HepG2 (cell line): Measurements from ENCODE around the gene DUSP12. TPM values are rescaled to one million over a fixed set of nuclear protein-coding genes. Genes with fewer than 3 reads are reported as not detected.
A peak's percentile ranks its signal among the peaks of the same experiment; 100 is the strongest.

ENCODE experiments used
- AFF4 ChIP-seq: sonication (generic); formaldehyde crosslinking; IDR thresholded peaks from 2 replicates; pipeline ENCODE4 v1.4.0; 2020; ENCODE audit warnings: missing genetic modification reagents
- MNT ChIP-seq: fragments of 450-650 bp; IDR thresholded peaks from 2 replicates; pipeline ENCODE4 v1.6.1; 2016
- SIN3A ChIP-seq: IDR thresholded peaks from 2 replicates; pipeline ENCODE4 v1.6.1; 2011; ENCODE audit warnings: low read depth, mild to moderate bottlenecking, control low read depth, low read length, borderline replicate concordance
- TEAD2 ChIP-seq: sonication (generic); formaldehyde crosslinking; IDR thresholded peaks from 2 replicates; pipeline ENCODE4 v1.9.0; 2021; ENCODE audit warnings: missing genetic modification reagents
- THAP9 ChIP-seq: sonication (generic); formaldehyde crosslinking; IDR thresholded peaks from 2 replicates; pipeline ENCODE4; 2020; ENCODE audit warnings: missing genetic modification reagents, mild to moderate bottlenecking, borderline replicate concordance
- ZBTB7A ChIP-seq: sonication (generic); formaldehyde crosslinking; IDR thresholded peaks from 2 replicates; pipeline ENCODE4 v1.8.0; 2022; ENCODE audit warnings: mild to moderate bottlenecking, missing genetic modification reagents
- ZNF142 ChIP-seq: sonication (generic); formaldehyde crosslinking; IDR thresholded peaks from 2 replicates; pipeline ENCODE4 v1.4.0; 2020; ENCODE audit warnings: missing genetic modification reagents
- ZNF260 ChIP-seq: sonication (generic); formaldehyde crosslinking; IDR thresholded peaks from 2 replicates; pipeline ENCODE4 v1.4.0; 2020; ENCODE audit warnings: missing genetic modification reagents, low read depth, mild to moderate bottlenecking, borderline replicate concordance
- ZNF329 ChIP-seq: sonication (generic); formaldehyde crosslinking; IDR thresholded peaks from 2 replicates; pipeline ENCODE4 v1.9.0; 2021; ENCODE audit warnings: low read depth, mild to moderate bottlenecking, missing genetic modification reagents
- ZNF597 ChIP-seq: sonication (generic); formaldehyde crosslinking; IDR thresholded peaks from 2 replicates; pipeline ENCODE4 v1.5.0; 2020; ENCODE audit warnings: missing genetic modification reagents
- ZNF737 ChIP-seq: sonication (generic); formaldehyde crosslinking; IDR thresholded peaks from 2 replicates; pipeline ENCODE4 v1.5.0; 2020; ENCODE audit warnings: missing genetic modification reagents, mild to moderate bottlenecking, borderline replicate concordance
- ZNF781 ChIP-seq: sonication (generic); formaldehyde crosslinking; IDR thresholded peaks from 2 replicates; pipeline ENCODE4 v1.5.1; 2020; ENCODE audit warnings: borderline replicate concordance, mild to moderate bottlenecking, missing genetic modification reagents; ENCODE audit errors: not compliant biosample characterization
- polyA plus RNA-seq, 8 experiments: library from polyadenylated mRNA; depleted of rRNA in 3 of 8; stranded (reverse) in 7 of 8; unstranded in 1 of 8; fragments of >200 nt; fragmentation: Illumina TruSeq in 4 of 8; extraction: Trizol in 4 of 8; gene quantifications; 2 replicates each; pipeline versions ENCODE4 v1.2.1 to v1.2.3, GENCODE V29; 2011 to 2016; ENCODE audit warnings: low read depth in 4 of 8, missing spikeins in 1 of 8, mixed read lengths in 1 of 8; ENCODE audit not compliant: insufficient read depth in 1 of 8
- total RNA-seq, 5 experiments: library from RNA; depleted of rRNA; stranded (reverse); fragments of >200 nt; fragmentation: Illumina TruSeq; extraction: Trizol; gene quantifications; 2 replicates each; pipeline ENCODE4 v1.2.3, GENCODE V29; 2016; ENCODE audit warnings: low read depth in 1 of 5

Gene DUSP12
- total and polyA plus RNA-seq, 2 of the 13 experiments (the other 11 are each of a cell fraction or from before 2014, with no cell fraction given): 36.7 to 37.1 TPM

GRCh38 chr1:161726473-161727255, 22.9 kb upstream of the DUSP12 start (continued):
- TF ChIP-seq THAP9 (CRISPR knock-in tag) (no peak), MNT (no peak), ZNF597 (no peak), SIN3A (no peak), ZNF142 (CRISPR knock-in tag) (no peak), ZBTB7A (CRISPR knock-in tag) (peak; percentile 35; the same call in 1 of the 2 replicates), ZNF260 (CRISPR knock-in tag) (no peak), TEAD2 (no peak), ZNF329 (CRISPR knock-in tag) (no peak), AFF4 (CRISPR knock-in tag) (no peak), ZNF781 (CRISPR knock-in tag) (no peak), ZNF737 (CRISPR knock-in tag) (no peak)
